Measurements from ENCODE around the gene SPOCK1. TPM values are rescaled to one million over a fixed set of nuclear protein-coding genes. Genes with fewer than 3 reads are reported as not detected.

SPOCK1 gene
- total and polyA plus RNA-seq, 8 donors: 0.46 to 15.6 (median 9.2) TPM

DNA sequence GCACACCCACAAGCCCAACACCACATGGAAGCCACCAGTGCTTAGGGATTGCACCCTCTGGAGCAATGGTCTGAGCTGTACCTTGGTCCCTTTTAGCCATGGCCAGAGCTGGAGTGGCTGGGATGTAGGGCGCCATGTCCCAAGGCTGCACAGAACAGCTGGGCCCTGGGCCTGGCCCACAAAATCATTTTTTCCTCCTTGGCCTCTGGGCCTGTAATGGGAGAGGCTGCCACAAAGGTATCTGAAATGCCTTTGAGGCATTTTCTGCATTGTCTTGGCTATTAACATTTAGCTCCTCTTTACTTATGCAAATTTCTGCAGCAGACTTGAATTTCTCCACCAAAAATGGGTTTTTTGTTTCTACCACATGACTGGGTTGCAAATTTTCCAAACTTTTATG is 117.6 kb downstream of the SPOCK1 start:
- H3K9me3 ChIP-seq: peaks cover 0 to 28% (median 16%) of the 10 kb centered on the region in 4 donors
- DNase-seq: no peak
- H3K4me3 ChIP-seq: no peak overlapping the region
- no peaks in the 10 kb centered on the region for H3K36me3 ChIP-seq
- H3K27me3 ChIP-seq: peaks cover 0 to 3% (median 0%) of the 10 kb centered on the region in 3 donors
- TF ChIP-seq, protein P1, sequence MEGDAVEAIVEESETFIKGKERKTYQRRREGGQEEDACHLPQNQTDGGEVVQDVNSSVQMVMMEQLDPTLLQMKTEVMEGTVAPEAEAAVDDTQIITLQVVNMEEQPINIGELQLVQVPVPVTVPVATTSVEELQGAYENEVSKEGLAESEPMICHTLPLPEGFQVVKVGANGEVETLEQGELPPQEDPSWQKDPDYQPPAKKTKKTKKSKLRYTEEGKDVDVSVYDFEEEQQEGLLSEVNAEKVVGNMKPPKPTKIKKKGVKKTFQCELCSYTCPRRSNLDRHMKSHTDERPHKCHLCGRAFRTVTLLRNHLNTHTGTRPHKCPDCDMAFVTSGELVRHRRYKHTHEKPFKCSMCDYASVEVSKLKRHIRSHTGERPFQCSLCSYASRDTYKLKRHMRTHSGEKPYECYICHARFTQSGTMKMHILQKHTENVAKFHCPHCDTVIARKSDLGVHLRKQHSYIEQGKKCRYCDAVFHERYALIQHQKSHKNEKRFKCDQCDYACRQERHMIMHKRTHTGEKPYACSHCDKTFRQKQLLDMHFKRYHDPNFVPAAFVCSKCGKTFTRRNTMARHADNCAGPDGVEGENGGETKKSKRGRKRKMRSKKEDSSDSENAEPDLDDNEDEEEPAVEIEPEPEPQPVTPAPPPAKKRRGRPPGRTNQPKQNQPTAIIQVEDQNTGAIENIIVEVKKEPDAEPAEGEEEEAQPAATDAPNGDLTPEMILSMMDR (IDR thresholded peaks at IDR 0.05): no peak
- TF ChIP-seq POLR2A (IDR thresholded peaks at IDR 0.05) (no peak), POLR2AphosphoS5 (IDR thresholded peaks at IDR 0.05) (no peak), EP300 (IDR thresholded peaks at IDR 0.05) (no peak)
- no peaks in the 10 kb centered on the region for H3K4me1 ChIP-seq
- 86 to 100% (median 96%) methylated on average over 1 of the region's 1 CpG for WGBS, 5 donors
- no peak overlapping the region for H3K27ac ChIP-seq
- intact Hi-C loops (cut with DNase I; ENCODE audit: low total_unique reads): no loop called here

GRCh38 chr5:137379555-137380286 is 119.4 kb downstream of the SPOCK1 start:
- Histone ChIP-seq H3K4me3 (no peak overlapping the region), H3K9me3 (peaks cover 0 to 18% (median 12%) of the 10 kb centered on the region in 4 donors), H3K27ac (no peak overlapping the region), H3K27me3 (peaks cover 0 to 3% (median 0%) of the 10 kb centered on the region in 3 donors), H3K4me1 (no peaks in the 10 kb centered on the region), H3K36me3 (no peaks in the 10 kb centered on the region)
- intact Hi-C loops (cut with DNase I; ENCODE audit: low total_unique reads): no loop called here
- WGBS, 5 donors: 70 to 86% (median 79%) methylated on average over 5 of the region's 5 CpGs
- TF ChIP-seq POLR2AphosphoS5 (IDR thresholded peaks at IDR 0.05) (no peak), POLR2A (IDR thresholded peaks at IDR 0.05) (no peak), EP300 (IDR thresholded peaks at IDR 0.05) (no peak)
- TF ChIP-seq, protein P1 (IDR thresholded peaks at IDR 0.05): no peak
- no peak for DNase-seq

DNA sequence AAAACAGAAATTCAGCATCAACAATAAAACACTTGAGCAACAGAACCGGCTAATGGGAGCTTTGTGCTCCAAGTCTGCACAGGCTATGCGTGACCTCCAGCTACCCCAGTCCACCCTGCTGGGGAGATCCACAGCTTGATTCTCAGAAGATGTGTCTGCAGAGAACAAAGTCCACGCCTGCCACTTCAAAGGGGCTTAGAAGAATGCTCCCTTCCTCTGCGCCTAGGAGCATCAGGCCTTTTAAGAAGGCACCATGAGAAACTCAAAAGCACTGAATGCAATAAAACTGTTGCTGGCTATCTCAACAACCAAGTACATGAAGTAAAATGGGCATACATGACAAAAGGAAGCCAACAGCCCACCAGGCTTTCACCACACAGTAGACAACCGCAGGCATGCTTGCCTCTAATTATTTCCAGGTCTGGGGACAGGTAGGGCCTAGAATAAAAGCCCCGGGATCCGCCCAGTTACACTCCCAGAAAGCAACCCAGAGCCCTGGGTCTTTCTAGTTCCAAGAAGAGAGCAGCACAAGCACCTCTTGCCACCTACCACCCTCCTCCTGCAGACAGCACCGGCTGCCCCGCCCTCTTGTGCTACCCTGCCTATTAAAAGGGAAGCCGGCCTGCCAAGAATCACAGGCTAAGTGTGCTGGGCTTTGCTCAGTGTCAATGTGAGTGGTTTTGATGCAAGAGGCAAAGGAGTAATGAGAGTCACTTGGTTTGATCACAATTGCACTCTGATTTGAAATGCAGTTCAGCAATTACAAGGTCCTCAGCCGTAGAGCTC is 123.2 kb downstream of the SPOCK1 start:
- TF ChIP-seq POLR2AphosphoS5 (IDR thresholded peaks at IDR 0.05): no peak
- no peak for TF ChIP-seq POLR2A (IDR thresholded peaks at IDR 0.05)
- no peak for TF ChIP-seq EP300 (IDR thresholded peaks at IDR 0.05)
- TF ChIP-seq, protein P1 (IDR thresholded peaks at IDR 0.05): no peak
- WGBS, 5 donors: 56 to 67% (median 65%) methylated on average over 11 of the region's 11 CpGs
- intact Hi-C loops (cut with DNase I; ENCODE audit: low total_unique reads): no loop called here

DNA sequence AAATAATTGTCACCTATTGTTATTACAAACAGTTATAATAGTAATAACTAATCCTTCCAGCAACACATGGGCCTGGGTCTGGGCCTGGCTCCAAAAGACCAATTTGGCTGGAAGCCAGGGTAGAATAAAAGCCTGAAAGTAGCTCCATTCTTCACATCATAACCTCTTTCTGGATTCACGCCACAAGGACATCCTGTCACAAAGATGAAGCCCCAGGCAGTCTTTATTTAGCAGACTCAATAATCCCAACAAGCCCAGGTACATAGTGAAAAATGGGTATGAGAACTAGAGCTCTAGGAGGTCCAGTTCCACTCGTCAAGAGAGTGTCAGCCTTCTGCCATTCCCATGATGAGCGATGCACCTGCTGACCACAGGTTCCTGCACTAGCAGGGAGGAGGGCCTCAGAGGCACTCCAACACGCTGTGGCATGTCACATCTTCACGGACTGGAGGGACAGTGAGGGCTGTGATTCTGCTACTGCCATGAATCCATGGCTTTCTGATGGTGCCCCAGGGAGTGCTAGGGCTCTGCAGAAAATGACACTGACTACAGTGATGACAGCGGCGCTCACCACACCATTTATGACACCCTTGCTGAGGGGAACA is 124.9 kb downstream of the SPOCK1 start:
- 63 to 73% (median 68%) methylated on average over 7 of the region's 7 CpGs for WGBS, 5 donors
- no peak overlapping the region for H3K27ac ChIP-seq
- intact Hi-C loops (cut with DNase I; ENCODE audit: low total_unique reads): no loop called here

More for the DNA sequence above, 123.2 kb downstream of the SPOCK1 start:
- H3K36me3 ChIP-seq: no peaks in the 10 kb centered on the region
- H3K27ac ChIP-seq: no peak overlapping the region
- no peaks in the 10 kb centered on the region for H3K4me1 ChIP-seq
- H3K4me3 ChIP-seq: no peak overlapping the region
- peaks cover 0 to 3% (median under 1%) of the 10 kb centered on the region in 4 donors for H3K9me3 ChIP-seq
- peaks cover 0 to 3% (median 0%) of the 10 kb centered on the region in 3 donors for H3K27me3 ChIP-seq
- DNase-seq: peak in 1 of 2 donors; percentile 40

More for the DNA sequence above, 124.9 kb downstream of the SPOCK1 start:
- peak in 1 of 2 donors; percentile 60 for DNase-seq
- Histone ChIP-seq H3K4me3 (no peak overlapping the region), H3K9me3 (no peaks in the 10 kb centered on the region), H3K4me1 (no peaks in the 10 kb centered on the region), H3K36me3 (no peaks in the 10 kb centered on the region), H3K27me3 (peaks cover 0 to 3% (median 0%) of the 10 kb centered on the region in 3 donors)
- TF ChIP-seq POLR2A (IDR thresholded peaks at IDR 0.05): no peak
- no peak for TF ChIP-seq EP300 (IDR thresholded peaks at IDR 0.05)
- TF ChIP-seq, protein P1 (IDR thresholded peaks at IDR 0.05): no peak
- TF ChIP-seq POLR2AphosphoS5 (IDR thresholded peaks at IDR 0.05): no peak

Data from stomach (tissue), 9 donors.